IPS-11a (cell line): Measurements from ENCODE around the gene OSBPL6.
"Not testable (repeated sequence)": the region's sequence is repeated elsewhere in the genome, so short reads cannot be mapped to it uniquely, and the experiment has no call there.

Experiments
- H3K4me3 ChIP-seq: one replicate; pipeline ENCODE4 v1.5.1; 2013; ENCODE audit warnings: low read depth, low read length, control low read depth

OSBPL6 gene

GRCh38 chr2:178197791-178198190 lies 3.5 kb downstream of the OSBPL6 start:
- no peak overlapping the region for H3K4me3 ChIP-seq

GRCh38 chr2:178198441-178198840 lies 4.1 kb downstream of the OSBPL6 start:
- not testable (repeated sequence) for H3K4me3 ChIP-seq

GRCh38 chr2:178199334-178199733 lies 5.0 kb downstream of the OSBPL6 start:
- H3K4me3 ChIP-seq, result no peak overlapping the region

GRCh38 chr2:178200331-178200730 lies 6.0 kb downstream of the OSBPL6 start:
- H3K4me3 ChIP-seq, result no peak overlapping the region

GRCh38 chr2:178202927-178203326 lies 8.6 kb downstream of the OSBPL6 start:
- H3K4me3 ChIP-seq, result no peak overlapping the region

GRCh38 chr2:178204977-178205376 lies 10.7 kb downstream of the OSBPL6 start:
- no peak overlapping the region for H3K4me3 ChIP-seq

- no peak overlapping the region for H3K4me3 ChIP-seq
These were observed 11.7 kb downstream of the OSBPL6 start for GRCh38 chr2:178205853-178206521.

- no peak overlapping the region for H3K4me3 ChIP-seq
These were observed 14.0 kb downstream of the OSBPL6 start for GRCh38 chr2:178208336-178208735.

GRCh38 chr2:178208817-178209216 lies 14.5 kb downstream of the OSBPL6 start:
- H3K4me3 ChIP-seq, result no peak overlapping the region

GRCh38 chr2:178211460-178211859 lies 17.1 kb downstream of the OSBPL6 start:
- no peak overlapping the region for H3K4me3 ChIP-seq

- H3K4me3 ChIP-seq, result no peak overlapping the region
These were observed 17.6 kb downstream of the OSBPL6 start for GRCh38 chr2:178211943-178212342.

GRCh38 chr2:178213991-178214390 lies 19.7 kb downstream of the OSBPL6 start:
- no peak overlapping the region for H3K4me3 ChIP-seq

- H3K4me3 ChIP-seq, result no peak overlapping the region
These were observed 24.9 kb downstream of the OSBPL6 start for GRCh38 chr2:178219247-178219646.

- no peak overlapping the region for H3K4me3 ChIP-seq
These were observed 26.5 kb downstream of the OSBPL6 start for GRCh38 chr2:178220814-178221213.

GRCh38 chr2:178221556-178221955 lies 27.2 kb downstream of the OSBPL6 start:
- H3K4me3 ChIP-seq, result no peak overlapping the region

- H3K4me3 ChIP-seq, result no peak overlapping the region
These were observed 29.5 kb downstream of the OSBPL6 start for GRCh38 chr2:178223806-178224205.

- no peak overlapping the region for H3K4me3 ChIP-seq
These were observed 30.9 kb downstream of the OSBPL6 start for GRCh38 chr2:178225006-178225805.

GRCh38 chr2:178227187-178227586 lies 32.9 kb downstream of the OSBPL6 start:
- H3K4me3 ChIP-seq, result no peak overlapping the region

GRCh38 chr2:178229927-178230326 lies 35.6 kb downstream of the OSBPL6 start:
- H3K4me3 ChIP-seq, result no peak overlapping the region

GRCh38 chr2:178230396-178230795 lies 36.1 kb downstream of the OSBPL6 start:
- no peak overlapping the region for H3K4me3 ChIP-seq

GRCh38 chr2:178233428-178233827 lies 39.1 kb downstream of the OSBPL6 start:
- H3K4me3 ChIP-seq, result no peak overlapping the region

GRCh38 chr2:178234648-178235047 lies 40.3 kb downstream of the OSBPL6 start:
- H3K4me3 ChIP-seq, result no peak overlapping the region
